Measurements from ENCODE around the gene HS6ST3.

- TF ChIP-seq CTCF (conservative IDR thresholded peaks at IDR 0.05 in 1 of 2, IDR thresholded peaks at IDR 0.05 in 1 of 2; ENCODE audit: low read depth in 1 of 2, low read length in 2 of 2) (no peak), EZH2 (IDR thresholded peaks at IDR 0.05; ENCODE audit: low read length, missing control alignments) (no peak)
Observed at GRCh38 chr13:96726651-96727050, 636.7 kb downstream of the HS6ST3 start.
